ENCODE data around the gene PHF1. TPM values are rescaled to one million over a fixed set of nuclear protein-coding genes. Genes with fewer than 3 reads are reported as not detected.

Gene PHF1
- total RNA-seq, 1 donor from 2014 or later: 73.2 TPM

DNA sequence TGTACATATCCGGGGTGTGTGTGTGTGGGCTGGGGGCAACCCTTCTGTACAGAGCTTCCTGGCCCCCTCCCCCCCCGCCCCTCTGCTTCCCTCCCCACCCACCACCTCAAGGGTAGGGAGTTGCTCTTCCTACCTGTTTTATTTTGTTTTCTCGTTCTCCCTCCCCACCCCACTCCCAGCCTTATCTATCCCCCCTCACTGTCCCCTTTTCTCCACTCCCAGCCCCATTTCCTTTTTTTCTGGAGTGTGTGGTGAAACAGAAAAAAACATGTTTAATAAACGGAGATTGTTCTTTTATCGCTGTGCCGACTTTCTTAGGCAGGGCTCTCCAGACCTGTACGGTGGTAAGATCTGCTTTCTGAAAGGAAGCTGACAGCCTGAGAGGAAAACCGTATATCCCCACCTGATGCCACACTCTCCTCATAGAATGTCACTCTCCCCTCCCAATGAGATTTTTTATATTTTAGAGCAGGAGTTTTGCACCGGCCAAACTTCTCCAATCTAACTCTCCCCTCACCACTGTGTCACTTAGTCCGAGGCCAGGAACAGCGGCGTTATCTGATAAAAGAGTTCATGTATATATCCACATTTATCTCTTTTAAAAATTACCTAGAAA, 42.7 kb downstream of the PHF1 start:
- intact Hi-C loops (cut with DNase I): loop anchor here (2.0 kb wide), 1 partner anchor 63 kb away; the partner anchor contains the start of gene KIFC1
- peaks cover 0 to 19% of the 10 kb centered on the region in 2 donors for H3K36me3 ChIP-seq
- H3K4me3 ChIP-seq: peak overlapping the region; percentile 78
- peak overlapping the region; percentile 66 for H3K27ac ChIP-seq
- peaks cover 31% of the 10 kb centered on the region for H3K4me1 ChIP-seq
- no peaks in the 10 kb centered on the region for H3K9me3 ChIP-seq
- H3K27me3 ChIP-seq: no peaks in the 10 kb centered on the region
- DNase-seq (ENCODE audit: extremely low spot score in 2 of 2): no peak
- TF ChIP-seq POLR2A (IDR thresholded peaks at IDR 0.05) (no peak), CTCF (IDR thresholded peaks at IDR 0.05) (no peak), POLR2AphosphoS5 (IDR thresholded peaks at IDR 0.05; ENCODE audit: insufficient read depth in 1 of 2, low read depth in 1 of 2) (no peak)

DNA sequence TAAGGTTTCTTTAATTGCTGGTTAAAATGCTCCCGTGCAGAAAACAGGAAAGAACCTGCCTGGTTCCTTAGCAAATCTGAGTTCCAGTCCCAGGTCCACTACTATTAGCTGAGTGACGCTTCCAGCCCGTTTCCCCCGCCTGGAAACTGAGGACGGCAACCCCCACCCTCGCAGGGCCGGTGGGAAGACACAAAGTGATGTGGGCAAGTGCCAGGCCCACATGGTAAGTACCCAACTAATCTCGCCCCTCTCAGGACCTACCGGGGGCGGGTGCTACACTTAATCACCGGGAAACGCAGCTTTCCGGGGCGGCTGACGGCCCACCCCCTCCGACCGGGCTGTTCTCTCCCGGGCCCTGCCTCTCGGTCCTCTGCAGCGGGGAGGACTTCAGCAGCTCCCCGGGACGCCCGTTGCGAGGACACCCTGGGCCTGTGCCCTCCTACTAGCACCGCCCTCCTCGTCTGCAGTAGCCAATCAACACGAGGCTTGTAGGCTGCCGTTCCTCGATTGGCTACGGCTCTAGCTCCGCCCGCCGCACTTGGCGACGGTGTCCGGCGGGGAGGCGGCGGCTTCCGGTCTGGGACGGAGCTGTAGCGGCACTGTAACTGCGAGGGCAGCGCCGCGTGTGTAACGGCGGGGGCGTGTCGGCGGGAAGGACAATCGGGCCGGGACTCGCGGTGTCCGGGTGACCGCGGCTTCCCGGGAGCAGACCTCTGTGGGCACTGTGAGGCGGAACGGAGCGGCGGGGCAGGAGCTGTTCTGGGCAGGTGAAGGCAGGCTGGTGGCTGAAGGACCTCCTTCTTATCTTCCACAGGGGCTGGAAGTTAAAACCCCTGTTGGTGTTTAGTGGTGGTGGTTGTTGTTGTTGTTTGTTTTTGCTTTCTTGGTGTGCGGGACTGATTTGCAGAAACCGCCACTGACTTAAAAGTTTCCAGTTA, 43.5 kb downstream of the PHF1 start, which contains the start of gene ZBTB9:
TSS of gene ZBTB9 (plus strand) at position 568 of the 938 bp plus-strand sequence. CDS start 525 bp downstream, outside the sequence.
- Histone ChIP-seq H3K27me3 (no peaks in the 10 kb centered on the region), H3K4me1 (peaks cover 31% of the 10 kb centered on the region), H3K4me3 (peak within 1 kb of the TSS; percentile 78), H3K36me3 (peaks cover 0 to 15% of the 10 kb centered on the region in 2 donors), H3K27ac (peak within 1 kb of the TSS; percentile 66), H3K9me3 (no peaks in the 10 kb centered on the region)
- TF ChIP-seq POLR2AphosphoS5 (IDR thresholded peaks at IDR 0.05; ENCODE audit: insufficient read depth in 1 of 2, low read depth in 1 of 2): peak; percentile 96 to 98
- peak in 1 of 3 experiments; percentile 5 for TF ChIP-seq CTCF (IDR thresholded peaks at IDR 0.05)
- peak in 1 of 2 donors; percentile 65 for TF ChIP-seq POLR2A (IDR thresholded peaks at IDR 0.05)
- DNase-seq (ENCODE audit: extremely low spot score in 2 of 2): peak in 1 of 2 donors; percentile 98
- intact Hi-C loops (cut with DNase I): loop anchor here (2.0 kb wide), 1 partner anchor 63 kb away; the partner anchor contains the start of gene KIFC1

DNA sequence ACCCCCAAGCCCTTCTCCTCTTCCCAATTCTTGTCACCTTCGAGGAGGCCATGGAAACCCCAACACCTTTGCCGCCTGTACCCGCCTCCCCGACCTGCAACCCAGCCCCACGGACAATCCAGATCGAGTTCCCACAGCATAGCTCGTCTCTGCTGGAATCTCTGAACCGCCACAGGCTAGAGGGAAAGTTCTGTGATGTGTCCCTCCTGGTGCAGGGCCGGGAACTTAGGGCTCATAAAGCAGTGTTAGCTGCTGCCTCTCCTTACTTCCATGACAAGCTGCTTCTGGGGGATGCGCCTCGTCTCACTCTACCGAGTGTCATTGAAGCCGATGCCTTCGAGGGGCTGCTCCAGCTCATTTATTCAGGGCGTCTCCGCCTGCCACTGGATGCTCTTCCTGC, 44.2 kb downstream of the PHF1 start:
- Histone ChIP-seq H3K4me3 (peak overlapping the region; percentile 78), H3K9me3 (no peaks in the 10 kb centered on the region), H3K36me3 (peaks cover 0 to 15% of the 10 kb centered on the region in 2 donors), H3K27ac (peak overlapping the region; percentile 45), H3K4me1 (peaks cover 31% of the 10 kb centered on the region), H3K27me3 (no peaks in the 10 kb centered on the region)
- no peak for DNase-seq (ENCODE audit: extremely low spot score in 2 of 2)
- no peak for TF ChIP-seq POLR2AphosphoS5 (IDR thresholded peaks at IDR 0.05; ENCODE audit: insufficient read depth in 1 of 2, low read depth in 1 of 2)
- no peak for TF ChIP-seq CTCF (IDR thresholded peaks at IDR 0.05)
- TF ChIP-seq POLR2A (IDR thresholded peaks at IDR 0.05): no peak
- intact Hi-C loops (cut with DNase I): loop anchor here (2.0 kb wide), 1 partner anchor 64 kb away; the partner anchor contains the start of gene KIFC1

DNA sequence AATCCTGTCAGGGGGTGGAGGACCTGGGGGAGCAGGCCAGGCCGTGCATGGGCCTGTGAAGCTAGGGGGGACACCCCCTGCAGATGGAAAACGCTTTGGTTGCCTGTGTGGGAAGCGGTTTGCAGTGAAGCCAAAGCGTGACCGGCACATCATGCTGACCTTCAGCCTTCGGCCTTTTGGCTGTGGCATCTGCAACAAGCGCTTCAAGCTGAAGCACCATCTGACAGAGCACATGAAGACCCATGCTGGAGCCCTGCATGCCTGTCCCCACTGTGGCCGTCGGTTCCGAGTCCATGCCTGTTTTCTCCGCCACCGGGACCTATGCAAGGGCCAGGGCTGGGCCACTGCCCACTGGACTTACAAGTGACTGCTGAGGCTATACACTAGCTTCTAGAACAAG, 45.3 kb downstream of the PHF1 start:
- peaks cover 0 to 15% of the 10 kb centered on the region in 2 donors for H3K36me3 ChIP-seq
- H3K27me3 ChIP-seq: no peaks in the 10 kb centered on the region
- H3K27ac ChIP-seq: no peak overlapping the region
- no peak overlapping the region for H3K4me3 ChIP-seq
- intact Hi-C loops (cut with DNase I): no loop called here
- no peak for TF ChIP-seq CTCF (IDR thresholded peaks at IDR 0.05)
- TF ChIP-seq POLR2A (IDR thresholded peaks at IDR 0.05): no peak
- no peak for TF ChIP-seq POLR2AphosphoS5 (IDR thresholded peaks at IDR 0.05; ENCODE audit: insufficient read depth in 1 of 2, low read depth in 1 of 2)
- DNase-seq (ENCODE audit: extremely low spot score in 2 of 2): no peak
- peaks cover 31% of the 10 kb centered on the region for H3K4me1 ChIP-seq
- no peaks in the 10 kb centered on the region for H3K9me3 ChIP-seq

Data from vagina (tissue), 2 donors.